Spleen (tissue), 11 donors: ENCODE results near the gene VSTM4. TPM values are rescaled to one million over a fixed set of nuclear protein-coding genes. Genes with fewer than 3 reads are reported as not detected.

Experiments used
- DNase-seq: peaks from one replicate; pipeline ENCODE4 v3.0.0-alpha.2; 2020
- H3K27ac ChIP-seq, 8 donors: fragments of 200-600 bp; sonication (generic) in 7 of 8; 1 replicate in 4 of 8; 2 replicates in 4 of 8; pipeline versions ENCODE4 v1.5.0 to v1.8.0; 2016 to 2021; ENCODE audit warnings: inconsistent platforms in 4 of 8, mild to moderate bottlenecking in 4 of 8, moderate library complexity in 1 of 8
- H3K27me3 ChIP-seq, 7 donors: fragments of 200-600 bp; sonication (generic) in 6 of 7; replicated peaks in 1 of 7; 1 replicate in 4 of 7; 2 replicates in 3 of 7; pipeline versions ENCODE4 v1.5.0 to v1.8.0; 2016 to 2021; ENCODE audit warnings: inconsistent platforms in 3 of 7, mild to moderate bottlenecking in 1 of 7
- H3K36me3 ChIP-seq, 6 donors: fragments of 200-600 bp; sonication (generic) in 5 of 6; 1 replicate in 4 of 6; 2 replicates in 2 of 6; pipeline versions ENCODE4 v1.5.0 to v1.8.0; 2016 to 2021; ENCODE audit warnings: inconsistent platforms in 2 of 6
- H3K4me1 ChIP-seq, 6 donors: fragments of 200-600 bp; sonication (generic) in 5 of 6; 1 replicate in 3 of 6; 2 replicates in 3 of 6; pipeline versions ENCODE4 v1.5.0 to v1.8.0; 2016 to 2021; ENCODE audit warnings: inconsistent platforms in 3 of 6
- H3K4me3 ChIP-seq, 8 donors: fragments of 200-600 bp; sonication (generic) in 7 of 8; 1 replicate in 4 of 8; 2 replicates in 4 of 8; pipeline versions ENCODE4 v1.5.0 to v1.8.0; 2016 to 2021; ENCODE audit warnings: inconsistent platforms in 4 of 8, mild to moderate bottlenecking in 4 of 8, moderate library complexity in 2 of 8
- H3K9me3 ChIP-seq, 8 donors: fragments of 200-600 bp; sonication (generic) in 7 of 8; 1 replicate in 4 of 8; 2 replicates in 4 of 8; pipeline versions ENCODE4 v1.5.0 to v1.8.0; 2016 to 2021; ENCODE audit warnings: inconsistent platforms in 4 of 8
- CTCF ChIP-seq, 11 experiments: fragments of 200-600 bp in 7 of 11; fragments of 450-650 bp in 4 of 11; sonication (generic) in 4 of 11; IDR thresholded peaks in 8 of 11; conservative IDR thresholded peaks in 3 of 11; 1 replicate in 7 of 11; 2 replicates in 4 of 11; pipeline versions ENCODE4 v1.4.0 to v1.8.0; 2016 to 2021; ENCODE audit warnings: antibody characterized with exemption in 11 of 11, inconsistent platforms in 4 of 11, mild to moderate bottlenecking in 1 of 11
- POLR2A ChIP-seq, 3 donors: fragments of 450-650 bp; IDR thresholded peaks; one replicate each; pipeline ENCODE4 v1.5.1; 2017; ENCODE audit warnings: antibody characterized with exemption in 3 of 3, mild to moderate bottlenecking in 1 of 3
- POLR2AphosphoS5 ChIP-seq, 3 donors: sonication (generic); formaldehyde crosslinking; IDR thresholded peaks; one replicate each; pipeline ENCODE4 v1.5.1; 2017; ENCODE audit warnings: antibody characterized with exemption in 3 of 3
- WGBS, 5 donors: extraction: QIAGEN DNeasy Blood & Tissue Kit in 3 of 5; methylation state at CpG; one replicate each; pipeline versions ENCODE4 v1.1.5 to v1.1.7; 2013 to 2018; 5-methylcytosine and 5-hydroxymethylcytosine counted together
- intact Hi-C: fragments of 100-400 bp; cut with DNase I; formaldehyde crosslinking; loops from one replicate; pipeline ENCODE4 v1.15.0; 2023; ENCODE audit warnings: low total_unique reads
- polyA plus RNA-seq, 3 donors: library from polyadenylated mRNA; stranded (reverse); fragments of 200-250 nt; gene quantifications; one replicate each; pipeline ENCODE4 v1.2.1, GENCODE V29; 2013
- total RNA-seq, 7 donors: library from RNA; depleted of rRNA in 3 of 7; stranded (reverse); fragments of >200 nt in 3 of 7; fragmentation: NEBNext Ultra II Directional in 4 of 7; extraction: Animal tissue kit (Norgen Biotek cat#: 25700) in 4 of 7; gene quantifications; one replicate each; pipeline versions ENCODE4 v1.1.0 to v1.2.1, GENCODE V29; 2016 to 2021
- donor health status: healthy with polysubstance abuse.
- donor health status: DM: no; HTN: no; CAD: no; lungs with moderate emphysema.
- donor health status: DM: no; HTN: no; CAD: no.
- donor health status: Bipolar disorder and iron deficiency.
- donor health status: healthy.
- donor health status: DM: no; HTN: no; CAD: no.
- donor health status: DM: yes; HTN: yes; CAD: no.

VSTM4 gene
- total and polyA plus RNA-seq, 10 donors: 0.57 to 6.8 (median 3.1) TPM

GRCh38 chr10:49047128-49047639 is 68.1 kb downstream of the VSTM4 start:
- peaks cover 0 to 35% (median 0%) of the 10 kb centered on the region in 7 donors for H3K27me3 ChIP-seq
- no peak for DNase-seq
- 87 to 96% (median 88%) methylated on average over 10 to 11 of the region's 11 CpGs for WGBS, 5 donors
- no peak overlapping the region for H3K4me3 ChIP-seq
- intact Hi-C loops: no loop called here
- no peaks in the 10 kb centered on the region for H3K9me3 ChIP-seq
- no peaks in the 10 kb centered on the region for H3K36me3 ChIP-seq
- H3K27ac ChIP-seq: no peak overlapping the region
- TF ChIP-seq POLR2AphosphoS5 (IDR thresholded peaks at IDR 0.05): no peak
- TF ChIP-seq POLR2A (IDR thresholded peaks at IDR 0.05): no peak
- no peak for TF ChIP-seq CTCF (IDR thresholded peaks at IDR 0.05 in 8 of 11, conservative IDR thresholded peaks at IDR 0.05 in 3 of 11)
- H3K4me1 ChIP-seq: no peaks in the 10 kb centered on the region

- DNase-seq: no peak
- no peaks in the 10 kb centered on the region for H3K9me3 ChIP-seq
- no peaks in the 10 kb centered on the region for H3K4me1 ChIP-seq
- H3K27ac ChIP-seq: no peak overlapping the region
- H3K27me3 ChIP-seq: peaks cover 0 to 27% (median 0%) of the 10 kb centered on the region in 7 donors
- WGBS, 5 donors: 83 to 94% (median 84%) methylated on average over 5 of the region's 5 CpGs
- H3K4me3 ChIP-seq: no peak overlapping the region
- no peak for TF ChIP-seq CTCF (IDR thresholded peaks at IDR 0.05 in 8 of 11, conservative IDR thresholded peaks at IDR 0.05 in 3 of 11)
- no peak for TF ChIP-seq POLR2AphosphoS5 (IDR thresholded peaks at IDR 0.05)
- no peak for TF ChIP-seq POLR2A (IDR thresholded peaks at IDR 0.05)
- intact Hi-C loops: no loop called here
- H3K36me3 ChIP-seq: no peaks in the 10 kb centered on the region
Measured at GRCh38 chr10:49044293-49045193, 70.8 kb downstream of the VSTM4 start.

GRCh38 chr10:49040601-49041000 is 74.7 kb downstream of the VSTM4 start:
- no peak for DNase-seq
- H3K9me3 ChIP-seq: no peaks in the 10 kb centered on the region
- no peak overlapping the region for H3K4me3 ChIP-seq
- intact Hi-C loops: no loop called here
- TF ChIP-seq POLR2A (IDR thresholded peaks at IDR 0.05): no peak
- TF ChIP-seq POLR2AphosphoS5 (IDR thresholded peaks at IDR 0.05): no peak
- no peak for TF ChIP-seq CTCF (IDR thresholded peaks at IDR 0.05 in 8 of 11, conservative IDR thresholded peaks at IDR 0.05 in 3 of 11)
- no peaks in the 10 kb centered on the region for H3K36me3 ChIP-seq
- peaks cover 0 to 14% (median 3%) of the 10 kb centered on the region in 7 donors for H3K27me3 ChIP-seq
- H3K27ac ChIP-seq: no peak overlapping the region
- 90 to 97% (median 94%) methylated on average over 4 of the region's 4 CpGs for WGBS, 5 donors
- H3K4me1 ChIP-seq: no peaks in the 10 kb centered on the region

- DNase-seq: no peak
- TF ChIP-seq POLR2AphosphoS5 (IDR thresholded peaks at IDR 0.05) (no peak), POLR2A (IDR thresholded peaks at IDR 0.05) (no peak), CTCF (IDR thresholded peaks at IDR 0.05 in 8 of 11, conservative IDR thresholded peaks at IDR 0.05 in 3 of 11) (no peak)
- WGBS, 5 donors: 70 to 90% (median 81%) methylated on average over 7 of the region's 7 CpGs
Measured at GRCh38 chr10:49039409-49039808, 75.9 kb downstream of the VSTM4 start.

More at GRCh38 chr10:49039409-49039808, 75.9 kb downstream of the VSTM4 start:
- no peak overlapping the region for H3K27ac ChIP-seq
- no peak overlapping the region for H3K4me3 ChIP-seq
- intact Hi-C loops: no loop called here
- no peaks in the 10 kb centered on the region for H3K36me3 ChIP-seq
- peaks cover 0 to 17% (median 3%) of the 10 kb centered on the region in 7 donors for H3K27me3 ChIP-seq
- H3K4me1 ChIP-seq: no peaks in the 10 kb centered on the region
- H3K9me3 ChIP-seq: no peaks in the 10 kb centered on the region
